GM19043 (cell line): ENCODE data around the gene TMEM120B.
"Not testable (repeated sequence)": the region's sequence is repeated elsewhere in the genome, so short reads cannot be mapped to it uniquely, and the experiment has no call there.

ENCODE experiments used
- ATAC-seq: cut with Tn5 transposase; IDR thresholded peaks from one replicate; pipeline ENCODE4 v1.9.1; 2021; ENCODE audit warnings: low read depth; ENCODE audit not compliant: unreplicated experiment

TMEM120B gene

DNA sequence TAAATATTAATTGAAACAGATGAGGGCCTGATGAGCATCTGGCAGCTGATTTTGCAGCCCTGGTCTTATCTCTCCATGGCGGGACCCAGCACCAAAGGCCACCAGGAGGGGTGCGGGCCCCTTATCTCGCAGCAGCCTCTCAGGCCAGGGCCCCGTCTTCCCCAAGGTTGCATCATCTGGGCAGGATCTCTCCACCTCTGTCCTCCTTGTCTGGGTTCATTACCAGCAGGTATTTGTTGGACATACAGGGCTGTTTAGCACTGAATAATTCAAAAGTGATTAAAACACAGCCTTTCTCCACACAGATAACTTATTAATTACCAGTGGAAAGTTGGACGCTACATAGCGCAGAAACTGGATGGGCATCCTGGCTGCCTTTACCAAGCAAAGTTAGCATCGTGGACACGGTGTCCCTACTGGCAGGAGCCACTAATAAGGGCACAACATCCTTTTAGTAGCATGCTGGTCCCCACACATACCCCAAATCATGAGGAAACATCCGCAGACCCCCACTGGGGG, 25.8 kb downstream of the TMEM120B start:
- no peak for ATAC-seq

DNA sequence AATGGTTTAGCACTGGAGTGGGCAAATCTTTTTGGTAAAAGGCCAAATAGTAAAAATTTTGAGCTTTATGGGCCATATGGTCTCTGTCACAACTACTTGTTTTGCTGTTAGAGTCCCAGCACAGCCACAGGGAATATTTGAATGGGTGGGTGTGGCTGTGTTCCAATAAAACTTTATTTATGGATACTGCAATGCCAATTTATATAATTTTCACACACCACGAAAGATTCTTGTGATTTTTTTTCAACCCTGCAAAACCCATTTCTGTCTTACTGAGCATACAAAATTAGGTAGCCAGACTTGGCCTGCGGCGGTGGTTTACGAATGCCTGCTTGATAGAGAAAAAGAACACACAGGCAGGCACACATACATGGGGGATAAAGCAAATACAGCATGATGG, 28.3 kb downstream of the TMEM120B start:
- no peak for ATAC-seq

DNA sequence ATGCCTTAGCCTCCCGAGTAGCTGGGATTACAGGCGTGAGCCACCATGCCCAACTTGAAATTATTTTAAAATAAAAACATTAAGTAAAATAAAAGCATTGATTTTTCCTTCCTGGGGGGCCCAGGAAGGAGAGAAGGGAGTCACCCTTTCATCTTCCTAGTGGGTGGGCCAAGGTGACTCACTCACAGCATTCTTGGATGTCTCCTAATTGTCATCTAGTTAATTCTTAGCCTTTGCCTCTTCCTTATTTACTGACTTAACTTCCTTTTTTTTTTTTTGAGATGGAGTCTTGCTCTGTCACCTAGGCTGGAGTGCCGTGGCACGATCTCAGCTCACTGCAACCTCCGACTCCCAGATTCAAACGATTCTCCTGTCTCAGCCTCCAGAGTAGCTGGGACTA, 29.2 kb downstream of the TMEM120B start:
- ATAC-seq, result no peak

DNA sequence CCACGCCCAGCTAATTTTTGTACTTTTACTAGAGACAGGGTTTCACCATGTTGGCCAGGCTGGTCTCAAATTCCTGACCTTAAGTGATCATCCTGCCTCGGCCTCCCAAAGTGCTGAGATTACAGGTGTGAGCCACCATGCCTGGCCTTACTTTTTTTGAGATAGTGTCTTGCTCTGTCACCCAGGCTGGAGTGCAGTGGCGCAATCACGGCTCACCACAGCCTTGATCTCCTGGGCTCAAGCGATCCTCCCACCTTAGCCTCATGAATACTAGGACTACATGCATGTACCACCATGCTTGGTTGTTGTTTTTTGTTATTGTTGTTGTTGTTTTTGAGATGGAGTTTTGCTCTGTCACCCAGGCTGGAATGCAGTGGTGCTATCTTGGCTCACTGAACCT, 33.0 kb downstream of the TMEM120B start:
- not testable (repeated sequence) for ATAC-seq

DNA sequence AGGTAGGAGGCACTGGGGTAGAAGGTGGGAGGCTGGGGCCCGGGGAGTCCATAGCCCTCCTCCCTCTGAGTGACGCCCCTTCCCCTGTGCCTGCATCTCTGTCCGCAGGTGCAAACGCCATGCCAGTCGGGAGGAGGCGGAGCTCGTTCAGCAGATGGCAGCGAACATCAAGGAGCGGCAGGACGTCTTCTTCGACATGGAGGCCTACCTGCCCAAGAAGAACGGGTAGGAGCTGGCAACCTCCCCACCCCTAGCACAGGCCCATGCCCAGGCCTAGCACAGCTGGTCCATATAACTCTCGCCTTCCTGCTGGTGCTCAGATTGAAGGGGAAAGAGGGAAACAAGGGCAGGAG, 35.6 kb downstream of the TMEM120B start:
- ATAC-seq, result no peak

DNA sequence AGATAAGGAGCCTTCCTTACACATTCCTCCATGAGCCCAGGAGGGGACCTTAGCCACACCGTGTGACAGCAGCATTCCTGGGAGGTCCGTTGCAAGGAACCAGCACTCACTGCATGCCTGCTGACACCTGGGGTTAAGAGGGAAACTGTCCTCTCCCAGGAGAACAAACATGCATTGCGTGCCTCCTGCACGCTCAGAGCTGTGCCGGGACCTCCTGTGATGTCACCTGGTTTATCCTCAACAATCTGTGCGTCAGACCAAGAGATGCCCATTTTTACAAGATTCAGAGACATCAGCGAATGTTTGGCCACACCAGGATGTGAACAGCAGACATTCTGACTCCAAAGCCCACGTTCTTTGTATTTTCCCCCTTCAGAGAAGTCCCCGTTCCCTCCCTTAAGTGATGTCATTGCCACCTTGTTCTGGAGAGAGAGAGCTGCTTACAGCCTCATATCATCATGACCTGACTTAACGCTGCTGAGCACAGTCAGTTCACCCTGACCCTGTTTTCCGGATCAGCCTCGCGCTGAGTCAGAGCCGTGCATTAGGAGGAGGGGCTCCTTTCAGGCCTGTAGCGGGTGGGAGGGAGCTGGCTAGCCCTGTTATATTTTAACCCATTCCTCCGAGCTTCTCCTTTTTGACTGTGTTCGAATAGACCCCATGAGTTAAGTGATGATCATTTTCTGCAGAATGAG, 36.2 kb downstream of the TMEM120B start:
- ATAC-seq, result no peak

DNA sequence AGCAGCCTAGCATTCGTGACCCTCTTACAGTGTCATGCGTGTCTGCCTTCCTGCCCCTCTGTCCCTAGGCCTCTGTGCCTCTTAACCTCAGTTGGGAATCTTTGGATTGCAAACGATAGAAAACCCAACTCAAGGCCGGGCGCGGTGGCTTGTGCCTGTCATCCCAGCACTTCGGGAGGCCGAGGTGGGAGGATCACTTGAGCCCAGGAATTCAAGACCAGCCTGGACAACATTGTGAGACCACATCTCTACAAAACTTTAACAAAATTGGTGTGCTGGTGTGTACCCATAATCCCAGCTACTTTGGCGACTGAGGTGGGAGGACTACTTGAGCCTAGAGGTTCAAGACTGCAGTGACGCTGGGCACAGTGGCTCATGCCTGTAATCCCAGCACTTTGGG, 36.7 kb downstream of the TMEM120B start:
- no peak for ATAC-seq

DNA sequence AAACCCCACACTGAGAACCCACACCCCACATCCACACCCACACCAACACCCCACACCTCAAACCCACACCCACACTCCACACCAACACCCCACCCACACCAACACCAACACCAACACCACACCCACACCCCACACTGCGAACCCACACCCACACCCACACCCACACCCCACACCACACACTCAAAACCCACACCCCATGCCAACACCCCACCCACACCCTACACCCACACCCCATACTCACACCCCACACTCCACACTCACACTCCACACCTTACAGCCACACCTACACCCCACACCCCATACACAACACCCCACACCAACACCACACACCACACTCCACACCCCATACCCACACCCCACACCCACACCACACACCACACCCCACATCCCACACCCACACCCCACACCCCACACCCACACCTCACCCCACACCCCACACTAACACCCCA, 38.0 kb downstream of the TMEM120B start:
- no peak for ATAC-seq

DNA sequence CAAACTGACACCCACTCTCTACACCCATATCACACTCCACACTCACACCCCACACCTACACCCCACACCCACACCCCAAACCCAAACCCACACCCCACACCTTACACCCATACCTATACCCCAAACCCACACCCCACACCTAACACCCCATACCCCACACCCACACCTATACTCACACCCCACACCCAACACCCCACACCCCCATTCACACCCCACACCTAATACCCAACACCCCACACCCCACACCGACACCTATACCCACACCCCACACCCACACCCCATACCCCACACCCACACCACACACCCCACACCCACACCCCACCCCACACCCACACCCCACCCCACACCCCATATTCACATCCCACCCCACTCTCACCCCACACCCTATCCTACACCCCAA, 38.5 kb downstream of the TMEM120B start:
- no peak for ATAC-seq

DNA sequence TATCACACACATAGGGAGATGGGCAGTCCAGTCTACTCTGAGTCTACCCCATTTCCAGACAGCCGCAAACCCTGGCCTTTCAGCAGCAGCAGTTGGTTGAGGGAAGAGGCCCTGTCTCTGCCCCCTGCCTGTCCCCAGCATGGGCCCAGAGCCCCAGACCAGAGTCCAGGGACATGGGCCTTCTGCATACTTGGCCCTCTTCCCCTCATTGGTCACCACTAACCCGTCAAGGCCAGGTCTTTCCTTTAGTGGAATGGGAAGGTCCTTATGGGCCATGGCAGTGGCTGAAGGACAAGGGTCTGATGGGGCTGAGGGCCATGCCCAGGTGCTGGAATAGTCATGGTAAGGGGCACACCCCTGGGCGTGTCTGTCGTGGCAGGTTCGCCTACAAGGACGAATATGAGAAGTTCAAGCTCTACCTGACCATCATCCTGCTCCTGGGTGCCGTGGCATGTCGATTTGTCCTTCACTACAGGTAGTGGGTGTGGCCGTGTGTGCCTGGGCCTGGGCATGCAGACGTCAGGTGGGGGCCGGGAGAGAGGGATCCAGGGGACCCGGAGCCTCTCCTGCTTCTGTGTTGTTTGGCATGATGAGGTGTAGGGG, 39.3 kb downstream of the TMEM120B start:
- no peak for ATAC-seq

DNA sequence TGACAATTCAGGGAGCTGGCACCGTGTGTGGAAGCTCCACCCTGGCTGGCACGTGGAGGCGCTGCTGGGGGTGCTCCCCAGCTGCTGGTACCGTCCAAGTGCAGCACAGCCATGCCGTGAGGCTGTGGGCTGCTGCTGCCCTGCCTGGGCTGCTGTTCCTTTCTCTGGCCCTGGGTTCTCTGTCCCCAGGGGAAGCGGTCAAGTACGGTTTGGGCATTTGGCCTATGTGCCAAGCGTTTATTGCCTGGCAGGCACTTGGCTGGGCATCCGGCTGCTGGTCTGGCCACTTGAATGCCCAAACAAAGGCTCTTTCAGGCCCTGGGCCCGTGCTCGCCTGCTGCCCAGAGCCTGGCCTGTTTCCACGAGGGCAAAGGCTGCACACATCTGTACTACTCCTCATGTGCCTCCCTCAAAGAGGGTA, 41.3 kb downstream of the TMEM120B start:
- ATAC-seq, result no peak

DNA sequence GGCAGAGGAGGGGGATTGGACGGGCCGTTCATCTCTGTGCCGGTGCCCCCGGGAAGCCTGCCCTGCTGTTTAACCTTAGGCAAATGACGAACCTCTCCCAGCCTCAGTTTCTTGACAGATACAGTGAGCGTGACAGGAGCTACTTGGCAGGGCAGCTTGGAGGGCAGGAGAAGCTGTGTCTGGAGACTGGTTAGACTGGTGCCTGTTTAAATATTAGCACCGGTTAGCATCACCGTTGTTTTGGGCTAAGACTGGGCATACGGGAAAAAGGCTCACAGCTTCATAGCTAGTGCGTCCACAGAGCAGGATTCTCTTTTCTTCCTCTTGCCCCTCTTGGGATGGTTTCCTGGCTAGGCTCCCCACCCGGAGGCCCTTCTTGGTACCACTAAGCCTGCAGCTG, 42.3 kb downstream of the TMEM120B start:
- no peak for ATAC-seq

DNA sequence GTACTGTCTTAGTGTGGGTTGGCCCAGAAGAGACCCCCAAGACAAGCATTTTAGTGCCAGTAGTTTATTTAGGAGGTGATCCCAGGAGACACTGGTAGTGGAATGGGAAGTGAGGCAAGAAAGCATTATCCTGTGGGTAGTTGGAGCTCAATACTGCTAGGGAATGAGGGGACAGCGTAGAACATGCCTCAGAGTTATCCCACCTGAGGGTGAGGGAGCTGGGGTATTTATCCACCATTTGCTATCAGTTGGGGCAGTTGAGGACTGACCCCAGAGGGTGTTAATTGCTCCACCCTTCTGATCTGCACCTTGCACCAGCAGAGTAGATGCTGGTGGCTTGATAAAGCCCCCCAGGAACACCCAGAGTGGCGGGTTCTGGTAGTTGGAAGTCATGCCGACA, 43.0 kb downstream of the TMEM120B start:
- ATAC-seq, result no peak

DNA sequence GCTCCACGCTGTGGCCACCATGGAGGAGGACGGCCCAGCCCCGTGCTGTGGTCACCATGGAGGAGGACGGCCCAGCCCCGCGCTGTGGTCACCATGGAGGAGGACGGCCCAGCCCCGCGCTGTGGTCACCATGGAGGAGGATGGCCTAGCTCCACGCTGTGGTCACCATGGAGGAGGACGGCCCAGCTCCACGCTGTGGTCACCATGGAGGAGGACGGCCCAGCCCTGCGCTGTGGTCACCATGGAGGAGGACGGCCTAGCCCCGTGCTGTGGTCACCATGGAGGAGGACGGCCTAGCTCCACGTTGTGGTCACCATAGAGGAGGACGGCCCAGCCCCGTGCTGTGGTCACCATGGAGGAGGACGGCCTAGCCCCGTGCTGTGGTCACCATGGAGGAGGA, 46.0 kb downstream of the TMEM120B start:
- not testable (repeated sequence) for ATAC-seq

DNA sequence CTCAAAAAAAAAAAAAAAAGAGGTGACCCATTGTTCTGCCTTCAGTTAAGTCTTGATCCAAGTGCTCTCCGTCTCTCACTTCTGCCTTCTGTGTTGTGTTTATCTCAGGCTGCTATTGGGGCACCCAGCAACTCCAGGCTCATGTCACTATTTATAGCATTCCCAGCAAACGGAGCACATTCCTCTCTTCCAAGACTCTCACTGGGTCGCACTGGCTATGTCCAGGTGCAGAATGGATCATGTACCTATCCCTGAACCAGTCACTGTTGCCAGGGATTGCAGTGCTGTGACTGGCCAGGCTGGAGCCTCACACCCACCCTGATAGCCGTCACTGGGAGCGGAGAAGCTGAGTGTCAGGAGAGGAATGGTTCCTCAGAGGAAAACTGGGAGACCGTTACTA, 49.7 kb downstream of the TMEM120B start:
- no peak for ATAC-seq

DNA sequence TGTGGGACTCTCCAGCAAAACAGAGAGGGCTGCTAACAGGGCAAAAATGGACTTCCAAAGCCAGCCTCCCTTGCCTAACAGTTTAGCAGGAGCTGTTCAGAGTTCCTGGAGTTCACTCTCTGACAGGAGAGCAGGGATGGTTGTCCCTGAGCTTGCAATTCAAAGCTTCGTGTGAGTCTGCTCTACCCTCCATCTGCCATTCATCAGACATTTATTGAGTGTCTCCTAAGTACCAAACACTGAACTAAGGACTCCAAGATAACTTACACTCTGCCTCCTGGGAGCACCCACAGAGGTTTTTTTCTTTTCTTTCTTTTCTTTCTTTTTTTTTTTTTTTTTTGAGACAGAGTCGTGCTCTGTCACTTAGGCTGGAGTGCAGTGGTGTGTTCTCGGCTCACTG, 52.3 kb downstream of the TMEM120B start:
- no peak for ATAC-seq

DNA sequence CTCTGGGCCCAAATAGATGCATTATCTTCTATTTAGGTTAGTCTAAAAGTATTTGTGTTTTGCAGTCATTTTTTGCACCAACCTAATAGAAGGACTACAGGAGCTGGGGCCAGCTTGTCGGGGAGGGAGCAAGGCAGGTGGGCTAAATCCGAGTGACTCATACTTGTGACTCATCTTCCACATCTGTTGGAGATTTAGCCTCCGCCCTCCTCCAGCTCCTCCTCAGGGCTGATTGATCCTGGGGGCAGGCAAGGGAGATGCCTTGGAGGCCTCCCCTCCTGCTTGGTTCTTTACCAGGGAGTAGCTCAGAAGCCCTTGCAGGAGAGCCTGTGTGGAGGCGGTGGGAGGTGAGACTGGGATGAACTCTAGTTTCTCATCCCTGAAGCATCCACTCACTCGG, 53.0 kb downstream of the TMEM120B start:
- no peak for ATAC-seq

DNA sequence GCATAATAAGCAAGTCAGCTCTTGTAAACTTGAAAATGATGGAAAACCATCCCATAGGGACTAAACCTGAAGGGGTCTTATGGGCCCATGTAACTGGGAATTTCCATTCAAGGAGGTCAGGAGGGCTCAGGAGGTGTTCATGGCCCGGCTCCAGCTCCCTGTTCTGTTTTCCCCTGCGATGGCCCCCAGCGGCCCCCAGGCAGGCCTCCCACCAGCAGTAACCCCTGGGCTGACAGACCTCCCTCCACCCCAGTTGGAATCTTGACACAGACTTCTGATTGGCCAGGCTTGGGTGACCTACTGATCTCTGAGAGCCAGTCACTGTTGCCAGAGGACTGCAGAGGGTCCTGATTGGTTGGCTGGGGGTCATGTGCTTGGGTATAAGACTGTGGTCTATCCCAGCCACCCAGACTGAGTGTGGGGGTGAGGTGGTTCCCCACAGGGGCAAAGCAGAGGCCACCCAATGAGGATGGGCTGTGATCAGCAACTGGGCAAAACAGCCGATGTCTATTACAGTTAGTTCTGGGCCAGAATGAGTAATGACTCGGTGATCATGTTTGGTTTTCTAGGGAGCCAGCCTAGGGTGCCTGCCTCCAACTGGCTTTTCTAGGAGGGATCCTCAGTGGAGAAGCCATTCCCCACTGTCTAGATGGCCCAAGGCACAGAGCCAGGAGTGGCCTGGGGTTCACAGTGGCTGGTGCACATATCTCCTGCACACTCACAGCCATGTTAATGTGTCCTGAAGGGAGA, 53.9 kb downstream of the TMEM120B start:
- no peak for ATAC-seq

DNA sequence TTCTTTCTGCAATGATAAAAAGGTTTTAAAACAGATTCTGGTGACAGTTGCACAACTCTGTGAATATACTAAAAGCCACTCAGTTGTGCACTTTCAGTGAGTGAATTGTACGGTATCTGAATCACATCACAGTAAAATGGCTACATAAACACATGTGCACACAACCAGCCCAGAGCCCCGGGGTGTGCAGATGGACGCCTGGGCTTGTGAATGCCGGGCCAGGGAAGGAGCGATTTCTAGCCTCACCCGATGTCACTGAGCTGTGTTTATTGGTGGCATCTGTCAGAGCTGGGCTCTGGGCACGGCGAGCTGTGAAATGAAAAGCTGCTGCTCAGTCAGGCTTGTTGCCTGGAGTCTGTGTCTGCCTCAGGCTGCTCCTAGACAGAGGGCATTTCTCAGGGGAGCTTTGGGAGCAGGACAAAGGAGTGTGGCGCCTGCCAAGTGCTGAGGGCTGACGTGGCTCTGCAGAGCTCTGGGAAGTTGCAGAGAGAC, 55.0 kb downstream of the TMEM120B start:
- no peak for ATAC-seq

DNA sequence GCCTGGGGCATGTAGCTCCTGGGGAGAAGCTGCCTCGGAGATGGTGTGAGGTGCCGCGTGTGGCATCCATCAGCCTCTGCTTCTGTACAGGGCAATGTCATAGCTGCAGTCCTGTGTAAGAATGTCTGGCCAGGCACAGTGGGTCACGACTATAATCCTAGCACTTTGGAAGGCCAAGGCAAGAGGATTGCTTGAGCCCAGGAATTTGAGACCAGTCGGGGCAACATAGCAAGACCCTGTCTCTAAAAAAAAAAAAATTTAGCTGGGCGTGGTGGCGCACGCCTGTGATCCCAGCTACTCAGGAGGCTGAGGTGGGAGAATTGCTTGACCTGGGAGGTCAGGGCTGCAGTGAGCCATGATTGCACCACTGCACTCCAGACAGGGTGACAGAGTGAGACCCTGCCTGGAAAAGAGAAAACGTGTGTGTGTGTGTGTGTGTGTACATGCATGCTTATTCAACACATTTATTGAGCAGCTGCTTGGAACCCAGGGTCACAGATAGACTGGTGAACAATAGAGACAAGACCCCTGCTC, 56.8 kb downstream of the TMEM120B start:
- ATAC-seq, result no peak

DNA sequence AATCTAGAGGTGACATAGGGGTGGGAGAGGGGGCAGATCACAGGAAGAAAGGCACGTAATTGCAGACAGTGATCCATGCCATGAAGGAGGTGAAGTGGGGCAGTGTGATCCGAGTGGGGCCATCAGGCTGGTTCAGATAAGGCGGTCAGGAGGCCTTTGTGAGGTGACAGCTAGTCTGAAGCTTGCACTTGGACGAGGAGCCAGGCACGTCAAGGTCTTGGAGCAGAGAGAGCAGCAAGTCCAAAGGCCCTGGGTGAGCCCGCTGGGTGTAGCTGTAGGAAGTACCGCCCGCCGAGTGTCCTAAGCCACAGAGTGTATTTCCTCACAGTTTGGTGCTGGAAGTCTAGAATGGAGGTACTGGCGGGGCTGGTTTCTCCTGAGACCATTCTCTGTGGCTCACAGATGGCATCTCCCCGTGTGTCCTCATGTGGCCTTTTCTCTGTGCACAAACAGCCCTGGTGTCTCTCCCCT, 57.3 kb downstream of the TMEM120B start:
- no peak for ATAC-seq
